GM18507 (cell line): ENCODE data around the gene TNRC18.

Experiments
- DNase-seq: peaks from one replicate; pipeline ENCODE4 v3.0.0; 2011; ENCODE audit warnings: low read depth; ENCODE audit not compliant: insufficient read length; ENCODE audit errors: extremely low spot score
- FAIRE-seq: peaks from 2 replicates; lab custom pipeline; 2011; peaks lifted over from hg19 to GRCh38; lab: Jason Lieb, UNC

Gene TNRC18

GRCh38 chr7:5383314-5384098, 40.1 kb downstream of the TNRC18 start:
- DNase-seq (no peak), FAIRE-seq (no peak)

GRCh38 chr7:5382281-5382892, 41.2 kb downstream of the TNRC18 start:
- DNase-seq = no peak
- FAIRE-seq = no peak

- no peak for FAIRE-seq
- no peak for DNase-seq
Measured at GRCh38 chr7:5381071-5381772, 42.4 kb downstream of the TNRC18 start.

- no peak for FAIRE-seq
- no peak for DNase-seq
Measured at GRCh38 chr7:5380350-5381070, 43.1 kb downstream of the TNRC18 start.

- no peak for DNase-seq
- no peak for FAIRE-seq
Measured at GRCh38 chr7:5379546-5379945, 44.1 kb downstream of the TNRC18 start.

GRCh38 chr7:5377816-5378215, 45.8 kb downstream of the TNRC18 start:
- FAIRE-seq (no peak), DNase-seq (no peak)

GRCh38 chr7:5377279-5377678, 46.4 kb downstream of the TNRC18 start:
- FAIRE-seq = no peak

GRCh38 chr7:5375925-5376324, 47.7 kb downstream of the TNRC18 start:
- no peak for FAIRE-seq
- no peak for DNase-seq

More at GRCh38 chr7:5377279-5377678, 46.4 kb downstream of the TNRC18 start:
- DNase-seq = no peak

- DNase-seq = no peak
Measured at GRCh38 chr7:5374464-5374863, 49.2 kb downstream of the TNRC18 start.

GRCh38 chr7:5373300-5373699, 50.3 kb downstream of the TNRC18 start:
- no peak for FAIRE-seq
- no peak for DNase-seq

More at GRCh38 chr7:5374464-5374863, 49.2 kb downstream of the TNRC18 start:
- FAIRE-seq = no peak

GRCh38 chr7:5370454-5371353, 52.9 kb downstream of the TNRC18 start:
- DNase-seq (no peak), FAIRE-seq (no peak)

- DNase-seq (no peak), FAIRE-seq (no peak)
Measured at GRCh38 chr7:5367661-5368060, 56.0 kb downstream of the TNRC18 start.

- FAIRE-seq (peak; percentile 90), DNase-seq (peak; percentile 74)
Measured at GRCh38 chr7:5365976-5366625, 57.5 kb downstream of the TNRC18 start.

- FAIRE-seq (peak; percentile 78), DNase-seq (peak; percentile 26)
Measured at GRCh38 chr7:5363729-5364128, 59.9 kb downstream of the TNRC18 start.

- no peak for FAIRE-seq
- no peak for DNase-seq
Measured at GRCh38 chr7:5362466-5362865, 61.2 kb downstream of the TNRC18 start.

- FAIRE-seq = no peak
- DNase-seq = no peak
Measured at GRCh38 chr7:5361446-5362127, 62.0 kb downstream of the TNRC18 start.

- FAIRE-seq (no peak), DNase-seq (no peak)
Measured at GRCh38 chr7:5360971-5361370, 62.7 kb downstream of the TNRC18 start.

- FAIRE-seq = no peak
- DNase-seq = no peak
Measured at GRCh38 chr7:5360451-5360850, 63.2 kb downstream of the TNRC18 start.
